GM18511 (cell line): ENCODE data around the gene SCML2.
"Not testable (repeated sequence)": the region's sequence is repeated elsewhere in the genome, so short reads cannot be mapped to it uniquely, and the experiment has no call there.

Source experiments
- ATAC-seq: cut with Tn5 transposase; IDR thresholded peaks from one replicate; pipeline ENCODE4 v1.9.1; 2021; ENCODE audit warnings: mild to moderate bottlenecking, moderate library complexity; ENCODE audit not compliant: unreplicated experiment

SCML2 gene

GRCh38 chrX:18354369-18355223 lies at the start of gene SCML2:
Gene SCML2, minus strand, starts transcription at chrX:18354688. Its CDS starts 20,617 bp downstream, at chrX:18334071.
- peak; percentile 62 for ATAC-seq

GRCh38 chrX:18401848-18402213 lies 47.3 kb upstream of the SCML2 start:
- no peak for ATAC-seq

- ATAC-seq, result no peak
These were observed 40.0 kb upstream of the SCML2 start for GRCh38 chrX:18394477-18394876.

- ATAC-seq, result no peak
These were observed 36.6 kb upstream of the SCML2 start for GRCh38 chrX:18390941-18391538.

GRCh38 chrX:18389966-18390365 lies 35.5 kb upstream of the SCML2 start:
- no peak for ATAC-seq

- no peak for ATAC-seq
These were observed 23.3 kb upstream of the SCML2 start for GRCh38 chrX:18377796-18378195.

- ATAC-seq, result not testable (repeated sequence)
These were observed 20.8 kb upstream of the SCML2 start for GRCh38 chrX:18375131-18375805.

- ATAC-seq, result not testable (repeated sequence)
These were observed 14.6 kb upstream of the SCML2 start for GRCh38 chrX:18369096-18369495.

GRCh38 chrX:18368402-18368801 lies 13.9 kb upstream of the SCML2 start:
- no peak for ATAC-seq

GRCh38 chrX:18360867-18361266 lies 6.4 kb upstream of the SCML2 start:
- no peak for ATAC-seq

- ATAC-seq, result peak; percentile 30
These were observed 538 bp downstream of the SCML2 start for GRCh38 chrX:18353931-18354368.

GRCh38 chrX:18351784-18352183 lies 2.7 kb downstream of the SCML2 start:
- no peak for ATAC-seq

- no peak for ATAC-seq
These were observed 6.4 kb downstream of the SCML2 start for GRCh38 chrX:18348047-18348446.

GRCh38 chrX:18309401-18309800 lies 45.1 kb downstream of the SCML2 start:
- ATAC-seq, result no peak

GRCh38 chrX:18297251-18297650 lies 57.2 kb downstream of the SCML2 start:
- no peak for ATAC-seq

- ATAC-seq, result no peak
These were observed 59.6 kb downstream of the SCML2 start for GRCh38 chrX:18294893-18295292.

- ATAC-seq, result no peak
These were observed 63.4 kb downstream of the SCML2 start for GRCh38 chrX:18291006-18291545.

GRCh38 chrX:18290200-18290599 lies 64.3 kb downstream of the SCML2 start:
- ATAC-seq, result no peak

- no peak for ATAC-seq
These were observed 65.8 kb downstream of the SCML2 start for GRCh38 chrX:18288716-18289115.

- ATAC-seq, result no peak
These were observed 68.1 kb downstream of the SCML2 start for GRCh38 chrX:18286322-18286831.

- ATAC-seq, result no peak
These were observed 76.0 kb downstream of the SCML2 start for GRCh38 chrX:18278449-18278848.
